Neuronal stem cell (in vitro differentiated cells): ENCODE measurements around the gene UBAP1.

Experiments used
- DNase-seq: peaks from one replicate; pipeline ENCODE4 v3.0.0-alpha.2; 2013; ENCODE audit warnings: low spot score
- H2AFZ ChIP-seq: one replicate; pipeline ENCODE4 v1.6.1; 2013; ENCODE audit warnings: mild to moderate bottlenecking, low read length, inconsistent platforms
- H2AK5ac ChIP-seq: 2 replicates; pipeline ENCODE4 v1.6.1; 2013; ENCODE audit warnings: low read depth, mild to moderate bottlenecking, inconsistent platforms, low read length, moderate library complexity, mixed read lengths
- H2BK120ac ChIP-seq: 2 replicates; pipeline ENCODE4 v1.6.1; 2013; ENCODE audit warnings: low read depth, mild to moderate bottlenecking, inconsistent platforms, low read length, moderate library complexity, mixed read lengths
- H2BK12ac ChIP-seq: one replicate; pipeline ENCODE4 v1.6.1; 2013; ENCODE audit warnings: low read length, inconsistent platforms
- H2BK15ac ChIP-seq: 2 replicates; pipeline ENCODE4 v1.6.1; 2013; ENCODE audit warnings: mild to moderate bottlenecking, low read length, inconsistent platforms, mixed read lengths
- H2BK5ac ChIP-seq: one replicate; pipeline ENCODE4 v1.6.1; 2013; ENCODE audit warnings: inconsistent platforms, mild to moderate bottlenecking, low read length, moderate library complexity
- H3K14ac ChIP-seq: one replicate; pipeline ENCODE4 v1.6.1; 2013; ENCODE audit warnings: low read length, inconsistent platforms
- H3K18ac ChIP-seq: 2 replicates; pipeline ENCODE4 v1.6.1; 2013; ENCODE audit warnings: low read length, inconsistent platforms
- H3K23ac ChIP-seq: 2 replicates; pipeline ENCODE4 v1.6.1; 2013; ENCODE audit warnings: low read depth, mild to moderate bottlenecking, mixed read lengths, low read length, inconsistent platforms; ENCODE audit not compliant: poor library complexity
- H3K27ac ChIP-seq: replicated peaks from 3 replicates; pipeline ENCODE4 v1.5.1; 2013; ENCODE audit warnings: low read length, inconsistent platforms
- H3K27me3 ChIP-seq, 3 experiments: 2 replicates each; pipeline ENCODE4 v1.6.1; 2013; ENCODE audit warnings: low read length in 3 of 3, mild to moderate bottlenecking in 2 of 3, inconsistent platforms in 1 of 3, low read depth in 1 of 3, mixed read lengths in 1 of 3, moderate library complexity in 1 of 3; ENCODE audit not compliant: control insufficient read depth in 3 of 3, insufficient read depth in 3 of 3
- H3K36me3 ChIP-seq, 2 donors: replicated peaks in 1 of 2; 2 replicates each; pipeline ENCODE4 v1.6.1; 2013; ENCODE audit warnings: low read length in 2 of 2; ENCODE audit not compliant: control insufficient read depth in 2 of 2, insufficient read depth in 2 of 2
- H3K4ac ChIP-seq: 2 replicates; pipeline ENCODE4 v1.6.1; 2013; ENCODE audit warnings: inconsistent platforms, mild to moderate bottlenecking, low read length, moderate library complexity
- H3K4me1 ChIP-seq, 2 donors: 1 replicate in 1 of 2; 2 replicates in 1 of 2; pipeline ENCODE4 v1.6.1; 2013; ENCODE audit warnings: low read length in 2 of 2, low read depth in 1 of 2; ENCODE audit not compliant: control insufficient read depth in 2 of 2, insufficient read depth in 1 of 2
- H3K4me2 ChIP-seq: one replicate; pipeline ENCODE4 v1.6.1; 2013; ENCODE audit warnings: mild to moderate bottlenecking, low read length, inconsistent platforms; ENCODE audit not compliant: insufficient read depth, poor library complexity, severe bottlenecking
- H3K4me3 ChIP-seq, 2 donors: 2 replicates each; pipeline ENCODE4 v1.5.1; 2013; ENCODE audit warnings: low read length in 2 of 2, mild to moderate bottlenecking in 2 of 2, inconsistent platforms in 1 of 2, moderate library complexity in 1 of 2
- H3K79me1 ChIP-seq: one replicate; pipeline ENCODE4 v1.6.1; 2013; ENCODE audit warnings: low read depth, mild to moderate bottlenecking, inconsistent platforms, low read length, moderate library complexity
- H3K9ac ChIP-seq: one replicate; pipeline ENCODE4 v1.6.1; 2013; ENCODE audit warnings: mild to moderate bottlenecking, low read depth, low read length, inconsistent platforms; ENCODE audit not compliant: poor library complexity
- H3K9me3 ChIP-seq, 2 donors: replicated peaks in 1 of 2; 2 replicates each; pipeline versions ENCODE3 to v1.6.1; 2013; ENCODE audit warnings: low read length in 2 of 2, mild to moderate bottlenecking in 2 of 2, inconsistent platforms in 1 of 2, low read depth in 1 of 2, mixed read lengths in 1 of 2, moderate library complexity in 1 of 2; ENCODE audit not compliant: control insufficient read depth in 2 of 2, insufficient read depth in 1 of 2
- H4K8ac ChIP-seq: one replicate; pipeline ENCODE4 v1.6.1; 2013; ENCODE audit warnings: low read depth, mild to moderate bottlenecking, inconsistent platforms, low read length, moderate library complexity
- H4K91ac ChIP-seq: one replicate; pipeline ENCODE4 v1.6.1; 2013; ENCODE audit warnings: low read length, low read depth, mild to moderate bottlenecking, inconsistent platforms; ENCODE audit not compliant: poor library complexity
- WGBS, 2 donors: extraction: QIAGEN DNeasy Blood & Tissue Kit; methylation state at CpG; one replicate each; pipeline ENCODE4 v1.1.7; 2013; ENCODE audit warnings: missing lambda C conversion rate in 2 of 2, mixed read lengths in 1 of 2; ENCODE audit not compliant: insufficient read length in 2 of 2, insufficient replicate concordance in 1 of 2; ENCODE audit errors: extremely low coverage in 2 of 2; 5-methylcytosine and 5-hydroxymethylcytosine counted together

The UBAP1 gene

GRCh38 chr9:34203992-34204635 lies 25.3 kb downstream of the UBAP1 start:
- no CpG with 5 or more reads among the region's 6 CpGs for WGBS, 2 donors
- H4K8ac ChIP-seq, result no peak overlapping the region
- H3K23ac ChIP-seq, result no peak overlapping the region
- H3K9me3 ChIP-seq, result no peaks in the 10 kb centered on the region
- no peak overlapping the region for H2AFZ ChIP-seq
- no peak overlapping the region for H2BK5ac ChIP-seq
- H2BK12ac ChIP-seq, result no peak overlapping the region
- H3K4me2 ChIP-seq, result no peak overlapping the region
- no peaks in the 10 kb centered on the region for H3K27me3 ChIP-seq
- H3K18ac ChIP-seq, result no peak overlapping the region
- peaks cover 0 to 11% of the 10 kb centered on the region in 2 donors for H3K36me3 ChIP-seq
- no peak overlapping the region for H3K4me3 ChIP-seq
- H3K79me1 ChIP-seq, result no peaks in the 10 kb centered on the region
- no peak overlapping the region for H3K4ac ChIP-seq
- DNase-seq, result no peak
- H4K91ac ChIP-seq, result no peak overlapping the region
- no peaks in the 10 kb centered on the region for H3K4me1 ChIP-seq
- H3K14ac ChIP-seq, result no peak overlapping the region
- no peak overlapping the region for H2BK15ac ChIP-seq
- no peak overlapping the region for H3K27ac ChIP-seq
- H3K9ac ChIP-seq, result no peak overlapping the region
- no peak overlapping the region for H2BK120ac ChIP-seq
- H2AK5ac ChIP-seq, result no peak overlapping the region

GRCh38 chr9:34205102-34205501 lies 26.3 kb downstream of the UBAP1 start:
- no peak overlapping the region for H2BK15ac ChIP-seq
- no peak overlapping the region for H3K9ac ChIP-seq
- H3K4me2 ChIP-seq, result no peak overlapping the region
- no peak overlapping the region for H3K18ac ChIP-seq
- H3K4me3 ChIP-seq, result peak overlapping the region in 1 of 2 donors; percentile 46
- no peak overlapping the region for H2BK120ac ChIP-seq
- no peaks in the 10 kb centered on the region for H3K27me3 ChIP-seq
- no peaks in the 10 kb centered on the region for H3K79me1 ChIP-seq
- no peak overlapping the region for H2AFZ ChIP-seq
- H3K36me3 ChIP-seq, result peaks cover 0 to 11% of the 10 kb centered on the region in 2 donors
- H3K4ac ChIP-seq, result no peak overlapping the region
- H3K23ac ChIP-seq, result no peak overlapping the region
- no peak overlapping the region for H2BK5ac ChIP-seq
- no peak overlapping the region for H4K91ac ChIP-seq
- no peak overlapping the region for H2AK5ac ChIP-seq
- H2BK12ac ChIP-seq, result no peak overlapping the region
- H3K14ac ChIP-seq, result no peak overlapping the region
- DNase-seq, result no peak
- no peaks in the 10 kb centered on the region for H3K9me3 ChIP-seq
- H4K8ac ChIP-seq, result no peak overlapping the region
- no peak overlapping the region for H3K27ac ChIP-seq
- no peaks in the 10 kb centered on the region for H3K4me1 ChIP-seq

- H3K9ac ChIP-seq, result no peak overlapping the region
- WGBS, 2 donors, result no CpG with 5 or more reads among the region's 4 CpGs
- no peak for DNase-seq
Measured at GRCh38 chr9:34206561-34206960, 27.7 kb downstream of the UBAP1 start.

GRCh38 chr9:34211395-34211794 lies 32.6 kb downstream of the UBAP1 start:
- Histone ChIP-seq H4K8ac (no peak overlapping the region), H3K23ac (no peak overlapping the region), H2BK5ac (no peak overlapping the region), H3K9ac (no peak overlapping the region), H3K27me3 (no peaks in the 10 kb centered on the region), H2BK15ac (no peak overlapping the region), H3K9me3 (no peaks in the 10 kb centered on the region), H3K4me3 (no peak overlapping the region), H3K4me2 (no peak overlapping the region), H3K36me3 (no peaks in the 10 kb centered on the region), H3K27ac (no peak overlapping the region), H3K4me1 (no peaks in the 10 kb centered on the region), H2BK120ac (no peak overlapping the region), H3K14ac (no peak overlapping the region), H4K91ac (no peak overlapping the region), H2AK5ac (no peak overlapping the region), H3K79me1 (no peaks in the 10 kb centered on the region), H3K18ac (no peak overlapping the region), H3K4ac (no peak overlapping the region), H2AFZ (no peak overlapping the region), H2BK12ac (no peak overlapping the region)
- DNase-seq, result no peak
- no CpG with 5 or more reads among the region's 1 CpG for WGBS, 2 donors

More at GRCh38 chr9:34206561-34206960, 27.7 kb downstream of the UBAP1 start:
- no peak overlapping the region for H2AK5ac ChIP-seq
- peaks cover 0 to 5% of the 10 kb centered on the region in 2 donors for H3K36me3 ChIP-seq
- no peak overlapping the region for H3K4me2 ChIP-seq
- no peak overlapping the region for H3K4me3 ChIP-seq
- H2BK5ac ChIP-seq, result no peak overlapping the region
- H3K23ac ChIP-seq, result no peak overlapping the region
- H3K14ac ChIP-seq, result no peak overlapping the region
- no peaks in the 10 kb centered on the region for H3K27me3 ChIP-seq
- H3K4ac ChIP-seq, result no peak overlapping the region
- no peak overlapping the region for H3K27ac ChIP-seq
- no peaks in the 10 kb centered on the region for H3K4me1 ChIP-seq
- H2BK120ac ChIP-seq, result no peak overlapping the region
- H3K9me3 ChIP-seq, result no peaks in the 10 kb centered on the region
- H3K18ac ChIP-seq, result no peak overlapping the region
- H2AFZ ChIP-seq, result no peak overlapping the region
- H3K79me1 ChIP-seq, result no peaks in the 10 kb centered on the region
- no peak overlapping the region for H2BK15ac ChIP-seq
- no peak overlapping the region for H4K8ac ChIP-seq
- H4K91ac ChIP-seq, result no peak overlapping the region
- H2BK12ac ChIP-seq, result no peak overlapping the region
